Ovary (tissue), 9 donors: ENCODE results near the gene SKIC8. TPM values are rescaled to one million over a fixed set of nuclear protein-coding genes. Genes with fewer than 3 reads are reported as not detected.

Experiments used
- DNase-seq, 5 donors: peaks; one replicate each; pipeline ENCODE4 v3.0.0-alpha.2; 2019 to 2020
- H3K27ac ChIP-seq, 2 donors: fragments of 200-600 bp; one replicate each; pipeline versions ENCODE4 v1.5.1 to v1.8.0; 2019 to 2022
- H3K27me3 ChIP-seq: fragments of 200-600 bp; one replicate; pipeline ENCODE4 v1.8.0; 2022
- H3K36me3 ChIP-seq: fragments of 200-600 bp; sonication (generic); one replicate; pipeline ENCODE4 v1.5.1; 2019
- H3K4me1 ChIP-seq: one replicate; pipeline ENCODE4 v1.8.1; 2013; ENCODE audit warnings: mild to moderate bottlenecking, moderate library complexity; ENCODE audit not compliant: insufficient read depth
- H3K4me3 ChIP-seq: fragments of 200-600 bp; sonication (generic); one replicate; pipeline ENCODE4 v1.5.1; 2017
- H3K9me3 ChIP-seq, 2 donors: fragments of 200-600 bp in 1 of 2; sonication (generic) in 1 of 2; one replicate each; pipeline versions ENCODE4 v1.5.1 to v1.8.1; 2013 to 2019; ENCODE audit warnings: mild to moderate bottlenecking in 1 of 2, moderate library complexity in 1 of 2
- CTCF ChIP-seq, 3 donors: fragments of 450-650 bp in 2 of 3; fragments of 200-600 bp in 1 of 3; IDR thresholded peaks; one replicate each; pipeline versions ENCODE4 v1.5.1 to v1.8.0; 2016 to 2022; ENCODE audit warnings: antibody characterized with exemption in 3 of 3, mild to moderate bottlenecking in 1 of 3
- EP300 ChIP-seq: sonication (generic); formaldehyde crosslinking; IDR thresholded peaks from one replicate; pipeline ENCODE4 v1.6.1; 2017; ENCODE audit warnings: antibody characterized with exemption
- POLR2A ChIP-seq: fragments of 450-650 bp; IDR thresholded peaks from one replicate; pipeline ENCODE4 v1.6.1; 2017; ENCODE audit warnings: antibody characterized with exemption, mild to moderate bottlenecking, moderate library complexity
- WGBS, 3 donors: extraction: QIAGEN DNeasy Blood & Tissue Kit in 1 of 3; methylation state at CpG; one replicate each; pipeline versions ENCODE4 v1.1.5 to v1.1.7; 2013 to 2017; 5-methylcytosine and 5-hydroxymethylcytosine counted together
- intact Hi-C, 4 donors: fragments of 100-400 bp; cut with DNase I; formaldehyde crosslinking; loops; one replicate each; pipeline versions ENCODE4 v1.11.0 to v1.15.1; 2022 to 2023
- polyA plus RNA-seq, 2 donors: library from polyadenylated mRNA; stranded (reverse); fragments of 200-250 nt in 1 of 2; fragments of 350-450 nt in 1 of 2; fragmentation: Illumina TruSeq in 1 of 2; extraction: RNeasy Lipid Tissue Mini Kit (QIAGEN cat#74804) in 1 of 2; gene quantifications; one replicate each; pipeline ENCODE4 v1.2.3, GENCODE V29; 2013 to 2014
- small RNA-seq: library from RNA; depleted of rRNA; stranded (forward); fragments of <200 nt; gene quantifications from one replicate; pipeline ENCODE3, GENCODE V24; 2016
- total RNA-seq, 7 donors: library from RNA; depleted of rRNA in 2 of 7; stranded (reverse); fragments of >200 nt in 2 of 7; fragmentation: NEBNext Ultra II Directional in 3 of 7; extraction: Animal tissue kit (Norgen Biotek cat#: 25700) in 3 of 7; gene quantifications; one replicate each; pipeline versions ENCODE4 v1.1.0 to v1.2.4, GENCODE V29; 2016 to 2023
- donor health status: DM: no; HTN: no; CAD: no; lungs with moderate emphysema.
- donor health status: DM: no; HTN: no; CAD: no.
- donor health status: Bipolar disorder and iron deficiency.
- donor health status: DM: yes; HTN: yes; CAD: no.
- donor health status: DM: no; HTN: no; CAD: no.
- donor health status: DM: yes; HTN: yes; CAD: no.

Gene SKIC8
- total and polyA plus RNA-seq, 9 donors: 38.1 to 63.5 (median 50.8) TPM

- no peak overlapping the region for H3K4me3 ChIP-seq
- no peaks in the 10 kb centered on the region for H3K36me3 ChIP-seq
- DNase-seq: no peak
- TF ChIP-seq CTCF (IDR thresholded peaks at IDR 0.05) (no peak), POLR2A (no peak), EP300 (no peak)
- H3K27me3 ChIP-seq: no peaks in the 10 kb centered on the region
- no peaks in the 10 kb centered on the region for H3K4me1 ChIP-seq
- H3K9me3 ChIP-seq: no peaks in the 10 kb centered on the region
- intact Hi-C loops: loop anchor here in 1 of 4 donors (10.0 kb wide), 1 partner anchor 112 kb away; no protein-coding TSS in a partner anchor
- H3K27ac ChIP-seq: no peak overlapping the region
- WGBS, 3 donors: 92 to 97% (median 95%) methylated on average over 6 of the region's 6 CpGs
Measured at GRCh38 chr15:78236491-78236890, 62.9 kb downstream of the SKIC8 start.

- Histone ChIP-seq H3K36me3 (no peaks in the 10 kb centered on the region), H3K27ac (no peak within 1 kb of the TSS), H3K4me3 (no peak within 1 kb of the TSS), H3K9me3 (no peaks in the 10 kb centered on the region), H3K27me3 (no peaks in the 10 kb centered on the region), H3K4me1 (no peaks in the 10 kb centered on the region)
- no peak for DNase-seq
- intact Hi-C loops: loop anchor here in 1 of 4 donors (10.0 kb wide), 1 partner anchor 110 kb away; no protein-coding TSS in a partner anchor
- TF ChIP-seq EP300: no peak
- TF ChIP-seq POLR2A: no peak
- TF ChIP-seq CTCF (IDR thresholded peaks at IDR 0.05): no peak
- WGBS, 3 donors: 41 to 57% (median 41%) methylated on average over 6 of the region's 6 CpGs
Measured at GRCh38 chr15:78234515-78235040, 64.8 kb downstream of the SKIC8 start, which contains the start of gene ACSBG1. Gene ACSBG1 (minus strand): TSS chr15:78234565. CDS start chr15:78234501, 64 bp downstream.

GRCh38 chr15:78233496-78233895 lies 65.9 kb downstream of the SKIC8 start:
- Histone ChIP-seq H3K36me3 (no peaks in the 10 kb centered on the region), H3K27ac (no peak overlapping the region), H3K9me3 (no peaks in the 10 kb centered on the region), H3K27me3 (no peaks in the 10 kb centered on the region), H3K4me3 (no peak overlapping the region), H3K4me1 (no peaks in the 10 kb centered on the region)
- TF ChIP-seq EP300: no peak
- WGBS, 3 donors: 77 to 78% (median 77%) methylated on average over 11 of the region's 11 CpGs
- intact Hi-C loops: loop anchor here in 1 of 4 donors (10.0 kb wide), 1 partner anchor 109 kb away; no protein-coding TSS in a partner anchor
- no peak for DNase-seq

Small RNAs within 50 kb of the gene (small RNA-seq; reads per million reads assigned to genes)
- not detected for gene AC090607.5

Other genes with a start within 250 kb of the SKIC8 start
- gene TBC1D2B, start 221.9 kb downstream of the SKIC8 start, total RNA-seq: 100 to 1,000 TPM in 4 of 7 donors, 10 to 100 TPM in 3; 42.3 to 146 (median 115) TPM
- 100 to 1,000 TPM in 1 of 2 donors, 10 to 100 TPM in 1; 53.3 to 122 TPM for gene TBC1D2B, start 221.9 kb downstream of the SKIC8 start, polyA plus RNA-seq
- not detected for gene SH2D7, start 207.0 kb downstream of the SKIC8 start, total RNA-seq
- gene SH2D7, start 207.0 kb downstream of the SKIC8 start, polyA plus RNA-seq: not detected
- 10 to 100 TPM in 3 of 7 donors, 1 to 10 TPM in 4; 1.7 to 12.4 (median 9.6) TPM for gene CIB2, start 168.2 kb downstream of the SKIC8 start, total RNA-seq
- 1 to 10 TPM; 5.3 to 8.2 TPM for gene CIB2, start 168.2 kb downstream of the SKIC8 start, polyA plus RNA-seq
- 10 to 100 TPM; 26.8 to 82.4 (median 63.8) TPM for gene IDH3A, start 150.2 kb downstream of the SKIC8 start, total RNA-seq
- 10 to 100 TPM; 19.4 to 58.6 TPM for gene IDH3A, start 150.2 kb downstream of the SKIC8 start, polyA plus RNA-seq
- gene ACSBG1, start 65.0 kb downstream of the SKIC8 start, total RNA-seq: 1 to 10 TPM in 1 of 7 donors, under 1 TPM in 4, not detected in 2; 0.15 to 2.2 (median 0.57) TPM
- gene ACSBG1, start 65.0 kb downstream of the SKIC8 start, polyA plus RNA-seq: under 1 TPM; 0.30 to 0.45 TPM
- 10 to 100 TPM in 4 of 7 donors, 1 to 10 TPM in 3; 4.9 to 18.0 (median 12.2) TPM for gene DNAJA4, start 35.0 kb downstream of the SKIC8 start, total RNA-seq
- gene DNAJA4, start 35.0 kb downstream of the SKIC8 start, polyA plus RNA-seq: 10 to 100 TPM in 1 of 2 donors, 1 to 10 TPM in 1; 7.3 to 23.7 TPM
- gene CRABP1, start 40.7 kb upstream of the SKIC8 start, total RNA-seq: under 1 TPM in 1 of 7 donors, not detected in 6; 0.56 TPM
- gene CRABP1, start 40.7 kb upstream of the SKIC8 start, polyA plus RNA-seq: 1 to 10 TPM in 1 of 2 donors, under 1 TPM in 1; 0.40 to 2.7 TPM
- gene IREB2, start 138.6 kb upstream of the SKIC8 start, total RNA-seq: 10 to 100 TPM; 29.3 to 54.5 (median 51.7) TPM
- gene IREB2, start 138.6 kb upstream of the SKIC8 start, polyA plus RNA-seq: 10 to 100 TPM; 15.2 to 20.4 TPM
- 10 to 100 TPM in 1 of 7 donors, 1 to 10 TPM in 6; 4.0 to 10.8 (median 8.7) TPM for gene HYKK, start 208.0 kb upstream of the SKIC8 start, total RNA-seq
- gene HYKK, start 208.0 kb upstream of the SKIC8 start, polyA plus RNA-seq: 1 to 10 TPM; 6.7 to 9.4 TPM
- 100 to 1,000 TPM in 5 of 7 donors, 10 to 100 TPM in 2; 75.4 to 123 (median 106) TPM for gene PSMA4, start 240.8 kb upstream of the SKIC8 start, total RNA-seq
- gene PSMA4, start 240.8 kb upstream of the SKIC8 start, polyA plus RNA-seq: 100 to 1,000 TPM; 118 to 125 TPM